ENCODE measurements around the gene USP1.

DNA sequence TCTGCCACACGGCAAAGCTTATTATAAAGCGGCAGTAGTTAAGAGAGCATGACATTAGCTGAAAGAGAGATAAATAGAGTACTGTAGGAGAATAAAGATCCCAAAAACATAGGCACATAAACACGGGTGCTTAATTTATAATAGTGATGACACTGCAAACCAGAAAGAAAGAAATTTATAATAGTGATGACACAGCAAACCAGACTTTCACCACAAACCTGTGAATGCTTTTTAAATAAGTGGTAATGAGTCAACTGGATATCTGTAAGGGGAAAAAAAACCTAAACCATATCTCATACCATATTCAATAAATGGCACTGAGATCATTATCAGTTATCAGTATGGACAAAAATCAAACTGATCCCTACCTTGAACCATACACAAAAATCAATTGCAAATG, 25.5 kb downstream of the USP1 start:
- TF ChIP-seq, protein P1, sequence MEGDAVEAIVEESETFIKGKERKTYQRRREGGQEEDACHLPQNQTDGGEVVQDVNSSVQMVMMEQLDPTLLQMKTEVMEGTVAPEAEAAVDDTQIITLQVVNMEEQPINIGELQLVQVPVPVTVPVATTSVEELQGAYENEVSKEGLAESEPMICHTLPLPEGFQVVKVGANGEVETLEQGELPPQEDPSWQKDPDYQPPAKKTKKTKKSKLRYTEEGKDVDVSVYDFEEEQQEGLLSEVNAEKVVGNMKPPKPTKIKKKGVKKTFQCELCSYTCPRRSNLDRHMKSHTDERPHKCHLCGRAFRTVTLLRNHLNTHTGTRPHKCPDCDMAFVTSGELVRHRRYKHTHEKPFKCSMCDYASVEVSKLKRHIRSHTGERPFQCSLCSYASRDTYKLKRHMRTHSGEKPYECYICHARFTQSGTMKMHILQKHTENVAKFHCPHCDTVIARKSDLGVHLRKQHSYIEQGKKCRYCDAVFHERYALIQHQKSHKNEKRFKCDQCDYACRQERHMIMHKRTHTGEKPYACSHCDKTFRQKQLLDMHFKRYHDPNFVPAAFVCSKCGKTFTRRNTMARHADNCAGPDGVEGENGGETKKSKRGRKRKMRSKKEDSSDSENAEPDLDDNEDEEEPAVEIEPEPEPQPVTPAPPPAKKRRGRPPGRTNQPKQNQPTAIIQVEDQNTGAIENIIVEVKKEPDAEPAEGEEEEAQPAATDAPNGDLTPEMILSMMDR (IDR thresholded peaks at IDR 0.05; ENCODE audit: low read length) = no peak
- TF ChIP-seq EZH2 (IDR thresholded peaks at IDR 0.05; ENCODE audit: borderline replicate concordance, low read length) = no peak
